K562 (cell line): Measurements from ENCODE around the gene ZNF628. TPM values are rescaled to one million over a fixed set of nuclear protein-coding genes. Genes with fewer than 3 reads are reported as not detected.

Source experiments
- ATAC-seq: fragments of 200-7000 bp; cut with Tn5 transposase; 3 replicates; pipeline ENCODE4 v1.9.1; 2020; ENCODE audit warnings: moderate library complexity
- BruUV-seq: library from RNA; stranded (reverse); fragments of 400-500 nt; replicated peaks from 2 replicates; lab custom pipeline; 2021; lab: Mats Ljungman, UMichigan
- CTCF ChIA-PET: fragments of 300-600 bp; formaldehyde crosslinking; extraction: SDS; loops from one replicate; lab custom pipeline; 2021; ENCODE audit warnings: low intra/inter-chr PET ratio; lab: Yijun Ruan, JAX
- POLR2A ChIA-PET: fragments of 300-600, 350-650 bp; sonication (Branson Sonifier 250); formaldehyde crosslinking; extraction: SDS; loops from one replicate; lab custom pipeline; 2021; ENCODE audit warnings: antibody characterized with exemption, inconsistent platforms; lab: Yijun Ruan, JAX
- DNase-seq, 4 experiments: peaks; one replicate each; pipeline versions ENCODE4 v3.0.0 to v3.0.0-alpha.2; 2011 to 2018; ENCODE audit warnings: low spot score in 3 of 4, mixed read lengths in 3 of 4; ENCODE audit errors: extremely low read depth in 1 of 4
- FAIRE-seq: peaks from 2 replicates; lab custom pipeline; 2011; peaks lifted over from hg19 to GRCh38; lab: Jason Lieb, UNC
- H2AFZ ChIP-seq: 2 replicates; pipeline ENCODE4 v1.6.0; 2011; ENCODE audit warnings: low read depth, low read length, control low read depth, inconsistent platforms
- H3K27ac ChIP-seq: fragments of 200-600 bp; 3 replicates; pipeline ENCODE4 v1.8.0; 2011; ENCODE audit warnings: low read depth, mild to moderate bottlenecking, control low read depth, inconsistent platforms, low read length, moderate library complexity, mixed read lengths; ENCODE audit errors: extremely low read depth
- H3K27me3 ChIP-seq, 2 experiments: fragments of 300-600 bp in 1 of 2; 2 replicates in 1 of 2; 3 replicates in 1 of 2; pipeline versions ENCODE4 v1.6.0 to v1.8.0; 2011; ENCODE audit warnings: inconsistent platforms in 2 of 2, low read length in 2 of 2, mild to moderate bottlenecking in 1 of 2, mixed read lengths in 1 of 2, moderate library complexity in 1 of 2; ENCODE audit not compliant: control insufficient read depth in 2 of 2, insufficient read depth in 2 of 2
- H3K36me3 ChIP-seq: fragments of 300-600 bp; 3 replicates; pipeline ENCODE4 v1.8.0; 2011; ENCODE audit warnings: mild to moderate bottlenecking, low read length, inconsistent platforms; ENCODE audit not compliant: control insufficient read depth, insufficient read depth
- H3K4me1 ChIP-seq, 2 experiments: fragments of 200-600 bp in 1 of 2; replicated peaks in 1 of 2; 2 replicates in 1 of 2; 3 replicates in 1 of 2; pipeline versions ENCODE4 v1.5.1 to v1.8.0; 2011; ENCODE audit warnings: inconsistent platforms in 2 of 2, low read length in 2 of 2, mild to moderate bottlenecking in 1 of 2, mixed read lengths in 1 of 2, moderate library complexity in 1 of 2; ENCODE audit not compliant: control insufficient read depth in 2 of 2, insufficient read depth in 2 of 2
- H3K4me2 ChIP-seq: 2 replicates; pipeline ENCODE4 v1.6.1; 2011; ENCODE audit warnings: low read length, control low read depth, inconsistent platforms, mixed read lengths; ENCODE audit not compliant: insufficient read depth
- H3K4me3 ChIP-seq: fragments of 200-600 bp; sonication (generic), shearing (Covaris generic); 2 replicates; pipeline ENCODE4 v1.5.1; 2016; ENCODE audit warnings: control low read depth, inconsistent platforms
- H3K79me2 ChIP-seq: fragments of 200-600 bp; 3 replicates; pipeline ENCODE4 v1.8.0; 2011; ENCODE audit warnings: low read length, inconsistent platforms; ENCODE audit not compliant: control insufficient read depth, insufficient read depth
- H3K9ac ChIP-seq, 2 experiments: 2 replicates each; pipeline versions ENCODE4 v1.6.0 to v1.6.1; 2011; ENCODE audit warnings: low read depth in 2 of 2, low read length in 2 of 2, control low read depth in 1 of 2, inconsistent platforms in 1 of 2, mild to moderate bottlenecking in 1 of 2, mixed read lengths in 1 of 2; ENCODE audit not compliant: insufficient read depth in 1 of 2
- H3K9me1 ChIP-seq: one replicate; pipeline ENCODE4 v1.6.0; 2011; ENCODE audit warnings: inconsistent platforms, mild to moderate bottlenecking, low read length, moderate library complexity; ENCODE audit not compliant: control insufficient read depth, insufficient read depth
- H3K9me3 ChIP-seq: replicated peaks from 2 replicates; pipeline ENCODE4 v1.5.1; 2011; ENCODE audit warnings: low read depth, low read length, inconsistent platforms; ENCODE audit not compliant: control insufficient read depth, insufficient read depth
- H4K20me1 ChIP-seq: replicated peaks from 2 replicates; pipeline ENCODE4 v1.6.1; 2011; ENCODE audit warnings: low read length, inconsistent platforms, mixed read lengths; ENCODE audit not compliant: control insufficient read depth, insufficient read depth
- FOXP1 ChIP-seq: sonication (generic); formaldehyde crosslinking; IDR thresholded peaks from 2 replicates; pipeline ENCODE4 v1.8.0; 2022; ENCODE audit warnings: mild to moderate bottlenecking, missing genetic modification reagents
- GTF3C2 ChIP-seq: IDR thresholded peaks from 3 replicates; pipeline ENCODE4 v1.6.1; 2011; ENCODE audit warnings: borderline replicate concordance, mild to moderate bottlenecking, moderate library complexity; ENCODE audit not compliant: insufficient read length; ENCODE audit errors: extremely low read depth
- LARP7 ChIP-seq: fragments of 450-650 bp; IDR thresholded peaks from 2 replicates; pipeline ENCODE4 v1.6.1; 2016
- MLLT1 ChIP-seq, 2 experiments: fragments of 450-650 bp; IDR thresholded peaks; 2 replicates each; pipeline ENCODE4 v1.6.1; 2016
- MTA3 ChIP-seq: fragments of 450-650 bp; formaldehyde crosslinking; IDR thresholded peaks from 2 replicates; pipeline ENCODE4 v1.6.1; 2017; ENCODE audit warnings: mild to moderate bottlenecking, borderline replicate concordance
- SMARCA4 ChIP-seq: fragments of 450-650 bp; IDR thresholded peaks from 2 replicates; pipeline ENCODE4 v1.6.1; 2016
- SREBF1 ChIP-seq: fragments of 150-350 bp; IDR thresholded peaks from 2 replicates; pipeline ENCODE4 v1.6.1; 2014; ENCODE audit warnings: antibody characterized with exemption, low read depth, low read length, borderline replicate concordance
- TRIM25 ChIP-seq: fragments of 450-650 bp; IDR thresholded peaks from 2 replicates; pipeline ENCODE4 v1.7.0; 2016; ENCODE audit warnings: borderline replicate concordance
- TSC22D4 ChIP-seq: fragments of 450-650 bp; IDR thresholded peaks from 2 replicates; pipeline ENCODE4 v1.6.1; 2016; ENCODE audit warnings: missing genetic modification characterization, missing biosample characterization, control low read depth
- XRCC5 ChIP-seq: fragments of 200-400 bp; formaldehyde crosslinking; IDR thresholded peaks from 2 replicates; pipeline ENCODE4 v1.6.1; 2017; ENCODE audit warnings: low read depth, mild to moderate bottlenecking, low read length
- ZFP30 ChIP-seq: fragments of 250-450 bp; sonication (Bioruptor Pico); IDR thresholded peaks from 2 replicates; pipeline ENCODE4 v1.8.0; 2022; ENCODE audit warnings: moderate library complexity, mild to moderate bottlenecking, inconsistent platforms, borderline replicate concordance
- ZNF121 ChIP-seq: sonication (generic); formaldehyde crosslinking; conservative IDR thresholded peaks from 2 replicates; pipeline ENCODE4 v1.8.0; 2022; ENCODE audit warnings: missing genetic modification reagents
- ZNF431 ChIP-seq: sonication (generic); formaldehyde crosslinking; IDR thresholded peaks from 2 replicates; pipeline ENCODE4 v1.8.0; 2022; ENCODE audit warnings: mild to moderate bottlenecking, missing genetic modification reagents
- ZZZ3 ChIP-seq: fragments of 450-650 bp; IDR thresholded peaks from 2 replicates; pipeline ENCODE4 v1.6.1; 2016; ENCODE audit warnings: antibody characterized with exemption, mild to moderate bottlenecking, moderate library complexity
- WGBS: fragments of 100-300 bp; shearing (Covaris generic); methylation state at CpG from one replicate; pipeline ENCODE4 v1.1.6; 2016; ENCODE audit warnings: low coverage, mixed read lengths; ENCODE audit not compliant: insufficient coverage; ENCODE audit errors: missing lambda C conversion rate; 5-methylcytosine and 5-hydroxymethylcytosine counted together
- in situ Hi-C: fragments of 300-500 bp; cut with MboI; formaldehyde crosslinking; loops from 4 replicates; pipeline ENCODE4 v1.15.0; 2018; ENCODE audit warnings: inconsistent platforms, mixed read lengths
- intact Hi-C: fragments of 100-400 bp; cut with micrococcal nuclease; formaldehyde crosslinking; loops from 2 replicates; pipeline ENCODE4 v1.14.2; 2022
- polyA plus RNA-seq, 8 experiments: library from polyadenylated mRNA; depleted of rRNA in 4 of 8; stranded (reverse) in 5 of 8; unstranded in 3 of 8; fragments of >200 nt; fragmentation: Nextera tagmentation in 2 of 8; fragmentation: Illumina TruSeq in 1 of 8; extraction: Ambion mirVana in 2 of 8; extraction: Trizol in 1 of 8; gene quantifications; 2 replicates each; pipeline versions ENCODE4 v1.2.1 to v1.2.3, GENCODE V29; 2011 to 2014; ENCODE audit warnings: inconsistent platforms in 1 of 8, missing spikeins in 1 of 8
- total RNA-seq, 7 experiments: library from RNA; depleted of rRNA in 6 of 7; stranded (reverse); fragments of >200 nt in 6 of 7; fragmentation: Illumina TruSeq in 2 of 7; extraction: Trizol in 2 of 7; gene quantifications; 2 replicates each; pipeline versions ENCODE4 v1.2.1 to v1.2.3, GENCODE V29; 2011 to 2021; ENCODE audit warnings: low replicate concordance in 1 of 7

Gene ZNF628
- total and polyA plus RNA-seq, 9 of the 15 experiments (the other 6 are each of a cell fraction or from before 2014, with no cell fraction given), result 0.13 to 13.6 (median 2.2) TPM; not detected in 3

GRCh38 chr19:55502197-55502952, 26.0 kb downstream of the ZNF628 start (continued):
- TF ChIP-seq MTA3 (no peak), ZZZ3 (no peak), XRCC5 (no peak), ZNF121 (CRISPR knock-in tag) (peak; percentile 80), ZNF431 (CRISPR knock-in tag) (no peak)

- TSS peak; percentile 76 for BruUV-seq
- H3K4me1 ChIP-seq, result peaks cover 9 to 24% of the 10 kb centered on the region in 2 experiments
- H3K9ac ChIP-seq, result peak overlapping the region; percentile 49 to 82; a peak in 3 of 4 replicates
- no peaks in the 10 kb centered on the region; the same call in 1 of the 2 replicates for H4K20me1 ChIP-seq
- ATAC-seq (no peak), DNase-seq (no peak), FAIRE-seq (no peak)
- H3K9me1 ChIP-seq, result no peaks in the 10 kb centered on the region
- no peaks in the 10 kb centered on the region; a peak in 1 of 5 replicates for H3K27me3 ChIP-seq
- in situ Hi-C loops, result no loop called here
- intact Hi-C loops, result loop anchor here (10.0 kb wide), 1 partner anchor 348 kb away; the partner anchor contains the start of gene TNNI3
- no peak overlapping the region for H3K4me2 ChIP-seq
- no peak overlapping the region for H3K4me3 ChIP-seq
- 88% methylated on average over 10 of the region's 17 CpGs for WGBS
- ChIA-PET CTCF (interaction anchor here (1.1 to 1.3 kb wide), 2 partner anchors 50 to 358 kb away, joined by 3 to 6 read pairs; no protein-coding TSS in a partner anchor), POLR2A (interaction anchor here (0.6 to 1.9 kb wide), 3 partner anchors 9 to 97 kb away, joined by 3 to 11 read pairs (median 10); partner anchors contain the start of gene UBE2S)
- H3K27ac ChIP-seq, result peak overlapping the region; percentile 61; the same call in 2 of the 3 replicates
- H3K9me3 ChIP-seq, result no peaks in the 10 kb centered on the region; the same call in 1 of the 2 replicates
- no peaks in the 10 kb centered on the region for H3K79me2 ChIP-seq
- peak overlapping the region; percentile 97 for H2AFZ ChIP-seq
- no peaks in the 10 kb centered on the region for H3K36me3 ChIP-seq
- TF ChIP-seq TSC22D4 (tag), result no peak
- no peak for TF ChIP-seq TRIM25
- TF ChIP-seq SREBF1, result no peak
- TF ChIP-seq LARP7, result 0 out of 2 replicates have a peak, but pooled peaks have one; percentile 31
- 0 out of 2 replicates have a peak, but pooled peaks have one; percentile 21 for TF ChIP-seq SMARCA4
- TF ChIP-seq FOXP1, result no peak
- peak in 1 of 2 experiments; percentile 74; a peak in 1 of 4 replicates for TF ChIP-seq MLLT1 (IDR thresholded peaks at IDR 0.05)
- no peak for TF ChIP-seq GTF3C2
- no peak for TF ChIP-seq ZFP30 (CRISPR knock-in tag)
Measured at GRCh38 chr19:55503157-55503501, 26.7 kb downstream of the ZNF628 start.
